GM20000 (cell line): Measurements from ENCODE around the gene SERTAD1.

Source experiments
- DNase-seq: peaks from one replicate; pipeline ENCODE4 v3.0.0; 2012; ENCODE audit warnings: low spot score
- CTCF ChIP-seq: IDR thresholded peaks from 2 replicates; pipeline ENCODE4 v1.5.1; 2012; ENCODE audit warnings: mild to moderate bottlenecking, control low read depth; ENCODE audit errors: extremely low read depth, missing control alignments

Gene SERTAD1

GRCh38 chr19:40419066-40419612 lies 6.7 kb downstream of the SERTAD1 start:
- TF ChIP-seq CTCF, result no peak
- DNase-seq, result no peak

GRCh38 chr19:40418040-40418439 lies 7.8 kb downstream of the SERTAD1 start:
- no peak for TF ChIP-seq CTCF
- no peak for DNase-seq

DNA sequence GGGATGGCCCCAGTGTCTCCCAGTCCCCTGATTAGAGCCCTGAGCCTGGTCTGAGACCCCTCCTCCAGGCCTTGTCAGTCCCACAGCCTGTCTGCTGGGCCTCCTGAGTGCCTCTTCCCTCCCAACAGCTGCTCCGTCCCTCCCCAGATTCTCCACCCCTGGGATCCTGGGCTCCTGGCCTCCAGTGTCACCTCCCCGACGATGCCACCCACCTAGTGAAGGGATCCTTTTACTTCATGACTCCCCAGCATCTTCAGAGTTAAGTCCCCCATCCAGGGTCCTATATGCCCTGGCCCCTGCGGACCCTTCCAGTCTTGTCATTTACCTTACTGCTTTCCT lies 8.2 kb downstream of the SERTAD1 start:
- TF ChIP-seq CTCF, result no peak
- no peak for DNase-seq

DNA sequence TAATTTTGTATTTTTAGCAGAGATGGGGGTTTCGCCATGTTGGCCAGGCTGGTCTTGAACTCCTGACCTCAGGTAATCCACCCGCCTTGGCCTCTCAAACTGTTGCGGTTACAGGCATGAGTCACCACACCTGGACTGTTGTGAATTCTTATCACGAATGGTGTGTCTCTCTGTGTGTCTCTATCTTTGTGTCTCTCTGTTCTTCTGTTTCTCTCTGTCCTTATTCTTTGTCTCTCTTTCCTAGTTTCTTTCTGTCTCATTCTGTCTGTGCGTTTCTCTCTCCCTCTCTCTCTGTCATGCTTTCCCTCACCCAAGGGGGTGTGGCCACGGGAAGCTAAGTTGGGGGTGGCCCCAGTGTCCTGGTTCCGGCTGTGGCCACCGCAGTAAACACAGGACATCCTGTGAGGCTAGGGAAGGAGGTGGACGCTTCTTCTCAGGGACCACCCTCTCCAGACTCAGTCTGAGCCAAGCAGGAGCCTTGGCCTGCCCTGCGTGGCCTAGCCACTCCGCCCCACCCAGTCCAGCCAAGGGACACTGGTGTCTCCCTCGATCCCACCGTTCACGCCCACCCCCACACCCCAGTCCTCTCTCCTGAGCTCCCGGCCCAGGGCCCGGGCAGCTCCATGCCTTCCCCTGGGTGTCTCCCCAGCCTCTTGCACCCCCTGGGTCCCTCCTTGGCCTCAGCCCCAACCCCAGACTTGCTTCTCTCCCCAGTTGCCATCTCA lies 8.7 kb downstream of the SERTAD1 start:
- DNase-seq, result no peak
- no peak for TF ChIP-seq CTCF

DNA sequence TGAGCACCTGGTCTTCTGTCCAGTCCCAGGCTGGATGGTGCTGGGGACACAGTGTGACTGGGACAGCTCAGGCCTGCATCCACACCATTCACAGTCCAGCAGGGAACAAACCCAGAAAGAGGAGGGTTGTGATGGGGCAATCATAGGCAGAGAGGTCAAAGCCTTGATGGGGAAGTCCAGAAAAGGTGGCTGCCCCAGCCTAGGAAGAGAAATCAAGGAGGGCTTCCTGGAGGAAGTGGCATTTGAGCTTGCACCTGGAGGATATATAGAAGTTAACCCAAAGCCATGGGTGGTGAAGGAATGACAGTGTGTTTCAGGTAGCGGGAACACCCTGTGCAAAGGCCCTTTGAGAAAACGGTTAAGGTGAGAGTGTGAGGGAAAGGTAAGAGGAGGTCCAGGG lies 10.0 kb downstream of the SERTAD1 start:
- TF ChIP-seq CTCF, result no peak
- no peak for DNase-seq

GRCh38 chr19:40414542-40415535 lies 11.0 kb downstream of the SERTAD1 start:
- TF ChIP-seq CTCF, result no peak
- no peak for DNase-seq
